Measurements from ENCODE around the gene CPEB1. TPM values are rescaled to one million over a fixed set of nuclear protein-coding genes. Genes with fewer than 3 reads are reported as not detected.

Gene CPEB1
- total and polyA plus RNA-seq, 2 of the 13 experiments (the other 11 are each of a cell fraction or from before 2014, with no cell fraction given), result 0.03 to 0.07 TPM

DNA sequence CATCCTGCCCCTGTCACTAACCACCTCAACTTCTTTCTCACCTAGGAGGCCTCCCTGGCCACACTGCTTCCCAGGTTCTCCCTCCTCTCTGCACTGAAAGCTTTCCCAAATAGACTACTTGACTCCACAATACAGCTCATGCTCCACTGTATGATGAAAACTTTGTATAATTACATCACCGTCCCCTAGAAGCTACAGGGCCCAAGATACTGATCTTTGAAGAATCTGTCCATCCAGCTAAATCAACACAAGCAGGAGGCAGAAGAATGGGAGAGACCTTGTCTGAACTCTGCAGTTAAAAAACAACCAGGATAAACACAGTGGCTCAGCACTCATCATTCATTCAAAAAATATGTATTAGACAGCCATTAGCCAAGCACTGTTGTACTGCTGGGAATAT lies 80.5 kb downstream of the CPEB1 start (continued):
- TF ChIP-seq, protein P1, sequence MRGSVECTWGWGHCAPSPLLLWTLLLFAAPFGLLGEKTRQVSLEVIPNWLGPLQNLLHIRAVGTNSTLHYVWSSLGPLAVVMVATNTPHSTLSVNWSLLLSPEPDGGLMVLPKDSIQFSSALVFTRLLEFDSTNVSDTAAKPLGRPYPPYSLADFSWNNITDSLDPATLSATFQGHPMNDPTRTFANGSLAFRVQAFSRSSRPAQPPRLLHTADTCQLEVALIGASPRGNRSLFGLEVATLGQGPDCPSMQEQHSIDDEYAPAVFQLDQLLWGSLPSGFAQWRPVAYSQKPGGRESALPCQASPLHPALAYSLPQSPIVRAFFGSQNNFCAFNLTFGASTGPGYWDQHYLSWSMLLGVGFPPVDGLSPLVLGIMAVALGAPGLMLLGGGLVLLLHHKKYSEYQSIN (CRISPR knock-in tag; IDR thresholded peaks at IDR 0.05; ENCODE audit: borderline replicate concordance), result no peak
- no peak for TF ChIP-seq ZNF205 (CRISPR knock-in tag; IDR thresholded peaks at IDR 0.05)
- TF ChIP-seq TCF7 (IDR thresholded peaks at IDR 0.05; ENCODE audit: low read depth), result no peak
- no peak for TF ChIP-seq ZKSCAN5 (CRISPR knock-in tag; IDR thresholded peaks at IDR 0.05)
- TF ChIP-seq, protein P2, sequence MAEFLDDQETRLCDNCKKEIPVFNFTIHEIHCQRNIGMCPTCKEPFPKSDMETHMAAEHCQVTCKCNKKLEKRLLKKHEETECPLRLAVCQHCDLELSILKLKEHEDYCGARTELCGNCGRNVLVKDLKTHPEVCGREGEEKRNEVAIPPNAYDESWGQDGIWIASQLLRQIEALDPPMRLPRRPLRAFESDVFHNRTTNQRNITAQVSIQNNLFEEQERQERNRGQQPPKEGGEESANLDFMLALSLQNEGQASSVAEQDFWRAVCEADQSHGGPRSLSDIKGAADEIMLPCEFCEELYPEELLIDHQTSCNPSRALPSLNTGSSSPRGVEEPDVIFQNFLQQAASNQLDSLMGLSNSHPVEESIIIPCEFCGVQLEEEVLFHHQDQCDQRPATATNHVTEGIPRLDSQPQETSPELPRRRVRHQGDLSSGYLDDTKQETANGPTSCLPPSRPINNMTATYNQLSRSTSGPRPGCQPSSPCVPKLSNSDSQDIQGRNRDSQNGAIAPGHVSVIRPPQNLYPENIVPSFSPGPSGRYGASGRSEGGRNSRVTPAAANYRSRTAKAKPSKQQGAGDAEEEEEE (CRISPR knock-in tag; IDR thresholded peaks at IDR 0.05; ENCODE audit: borderline replicate concordance), result no peak
- no peak for TF ChIP-seq TOE1 (CRISPR knock-in tag; IDR thresholded peaks at IDR 0.05)
- no peak for TF ChIP-seq RBM22 (optimal IDR thresholded peaks at IDR 0.05; ENCODE audit: low read length)
- no peak for TF ChIP-seq ZNF775 (CRISPR knock-in tag; IDR thresholded peaks at IDR 0.05; ENCODE audit: borderline replicate concordance)
- 0 out of 2 replicates have a peak, but pooled peaks have one; percentile 38 for TF ChIP-seq ZBTB21 (CRISPR knock-in tag; IDR thresholded peaks at IDR 0.05)
- no peak for TF ChIP-seq ZNF225 (CRISPR knock-in tag; IDR thresholded peaks at IDR 0.05)
- TF ChIP-seq SOX6 (IDR thresholded peaks at IDR 0.05), result no peak
- peak; percentile 37; the same call in 1 of the 2 replicates for TF ChIP-seq SOX6 (CRISPR knock-in tag; IDR thresholded peaks at IDR 0.05)
- no peak for TF ChIP-seq STAT5B (CRISPR knock-in tag; IDR thresholded peaks at IDR 0.05)
- no peak for TF ChIP-seq ELF1 (CRISPR knock-in tag; IDR thresholded peaks at IDR 0.05)
- no peak for TF ChIP-seq NCOA1 (CRISPR knock-in tag; IDR thresholded peaks at IDR 0.05)
- TF ChIP-seq ZNF317 (CRISPR knock-in tag; IDR thresholded peaks at IDR 0.05), result no peak
- no peak for TF ChIP-seq CREB1 (IDR thresholded peaks at IDR 0.05)
- TF ChIP-seq CREB1 (CRISPR knock-in tag; IDR thresholded peaks at IDR 0.05), result no peak
- no peak for TF ChIP-seq ZNF761 (CRISPR knock-in tag; conservative IDR thresholded peaks at IDR 0.05)
- TF ChIP-seq ZNF619 (CRISPR knock-in tag; IDR thresholded peaks at IDR 0.05), result no peak
- TF ChIP-seq CHD2 (IDR thresholded peaks at IDR 0.05; ENCODE audit: low read depth, low read length), result no peak
- TF ChIP-seq HNRNPUL1 (IDR thresholded peaks at IDR 0.05; ENCODE audit: low read depth, low read length), result no peak
- no peak for TF ChIP-seq KLF13 (CRISPR knock-in tag; IDR thresholded peaks at IDR 0.05)
- TF ChIP-seq, protein P3, sequence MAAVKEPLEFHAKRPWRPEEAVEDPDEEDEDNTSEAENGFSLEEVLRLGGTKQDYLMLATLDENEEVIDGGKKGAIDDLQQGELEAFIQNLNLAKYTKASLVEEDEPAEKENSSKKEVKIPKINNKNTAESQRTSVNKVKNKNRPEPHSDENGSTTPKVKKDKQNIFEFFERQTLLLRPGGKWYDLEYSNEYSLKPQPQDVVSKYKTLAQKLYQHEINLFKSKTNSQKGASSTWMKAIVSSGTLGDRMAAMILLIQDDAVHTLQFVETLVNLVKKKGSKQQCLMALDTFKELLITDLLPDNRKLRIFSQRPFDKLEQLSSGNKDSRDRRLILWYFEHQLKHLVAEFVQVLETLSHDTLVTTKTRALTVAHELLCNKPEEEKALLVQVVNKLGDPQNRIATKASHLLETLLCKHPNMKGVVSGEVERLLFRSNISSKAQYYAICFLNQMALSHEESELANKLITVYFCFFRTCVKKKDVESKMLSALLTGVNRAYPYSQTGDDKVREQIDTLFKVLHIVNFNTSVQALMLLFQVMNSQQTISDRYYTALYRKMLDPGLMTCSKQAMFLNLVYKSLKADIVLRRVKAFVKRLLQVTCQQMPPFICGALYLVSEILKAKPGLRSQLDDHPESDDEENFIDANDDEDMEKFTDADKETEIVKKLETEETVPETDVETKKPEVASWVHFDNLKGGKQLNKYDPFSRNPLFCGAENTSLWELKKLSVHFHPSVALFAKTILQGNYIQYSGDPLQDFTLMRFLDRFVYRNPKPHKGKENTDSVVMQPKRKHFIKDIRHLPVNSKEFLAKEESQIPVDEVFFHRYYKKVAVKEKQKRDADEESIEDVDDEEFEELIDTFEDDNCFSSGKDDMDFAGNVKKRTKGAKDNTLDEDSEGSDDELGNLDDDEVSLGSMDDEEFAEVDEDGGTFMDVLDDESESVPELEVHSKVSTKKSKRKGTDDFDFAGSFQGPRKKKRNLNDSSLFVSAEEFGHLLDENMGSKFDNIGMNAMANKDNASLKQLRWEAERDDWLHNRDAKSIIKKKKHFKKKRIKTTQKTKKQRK (IDR thresholded peaks at IDR 0.05; ENCODE audit: low read length), result no peak
- TF ChIP-seq, protein P4, sequence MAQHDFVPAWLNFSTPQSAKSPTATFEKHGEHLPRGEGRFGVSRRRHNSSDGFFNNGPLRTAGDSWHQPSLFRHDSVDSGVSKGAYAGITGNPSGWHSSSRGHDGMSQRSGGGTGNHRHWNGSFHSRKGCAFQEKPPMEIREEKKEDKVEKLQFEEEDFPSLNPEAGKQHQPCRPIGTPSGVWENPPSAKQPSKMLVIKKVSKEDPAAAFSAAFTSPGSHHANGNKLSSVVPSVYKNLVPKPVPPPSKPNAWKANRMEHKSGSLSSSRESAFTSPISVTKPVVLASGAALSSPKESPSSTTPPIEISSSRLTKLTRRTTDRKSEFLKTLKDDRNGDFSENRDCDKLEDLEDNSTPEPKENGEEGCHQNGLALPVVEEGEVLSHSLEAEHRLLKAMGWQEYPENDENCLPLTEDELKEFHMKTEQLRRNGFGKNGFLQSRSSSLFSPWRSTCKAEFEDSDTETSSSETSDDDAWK (CRISPR knock-in tag; IDR thresholded peaks at IDR 0.05), result no peak

All from HepG2 (cell line).